ENCODE results near the gene NALCN. TPM values are rescaled to one million over a fixed set of nuclear protein-coding genes. Genes with fewer than 3 reads are reported as not detected.

NALCN gene
- total RNA-seq, 2 donors from 2014 or later: 26.9 to 28.6 TPM

- H3K27ac ChIP-seq: no peak overlapping the region
- H3K4me3 ChIP-seq: no peak overlapping the region
- ATAC-seq (ENCODE audit: insufficient number of reproducible peaks, low FRiP score, low read depth) (no peak), DNase-seq (ENCODE audit: low spot score) (no peak)
- H3K9me3 ChIP-seq: no peaks in the 10 kb centered on the region
- H3K4me1 ChIP-seq (ENCODE audit: control insufficient read depth in 1 of 2, low read depth in 2 of 2): no peaks in the 10 kb centered on the region
- H3K36me3 ChIP-seq: no peaks in the 10 kb centered on the region
- TF ChIP-seq, protein P1, sequence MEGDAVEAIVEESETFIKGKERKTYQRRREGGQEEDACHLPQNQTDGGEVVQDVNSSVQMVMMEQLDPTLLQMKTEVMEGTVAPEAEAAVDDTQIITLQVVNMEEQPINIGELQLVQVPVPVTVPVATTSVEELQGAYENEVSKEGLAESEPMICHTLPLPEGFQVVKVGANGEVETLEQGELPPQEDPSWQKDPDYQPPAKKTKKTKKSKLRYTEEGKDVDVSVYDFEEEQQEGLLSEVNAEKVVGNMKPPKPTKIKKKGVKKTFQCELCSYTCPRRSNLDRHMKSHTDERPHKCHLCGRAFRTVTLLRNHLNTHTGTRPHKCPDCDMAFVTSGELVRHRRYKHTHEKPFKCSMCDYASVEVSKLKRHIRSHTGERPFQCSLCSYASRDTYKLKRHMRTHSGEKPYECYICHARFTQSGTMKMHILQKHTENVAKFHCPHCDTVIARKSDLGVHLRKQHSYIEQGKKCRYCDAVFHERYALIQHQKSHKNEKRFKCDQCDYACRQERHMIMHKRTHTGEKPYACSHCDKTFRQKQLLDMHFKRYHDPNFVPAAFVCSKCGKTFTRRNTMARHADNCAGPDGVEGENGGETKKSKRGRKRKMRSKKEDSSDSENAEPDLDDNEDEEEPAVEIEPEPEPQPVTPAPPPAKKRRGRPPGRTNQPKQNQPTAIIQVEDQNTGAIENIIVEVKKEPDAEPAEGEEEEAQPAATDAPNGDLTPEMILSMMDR (IDR thresholded peaks at IDR 0.05): no peak
- no peaks in the 10 kb centered on the region for H3K27me3 ChIP-seq (replicated peaks; ENCODE audit: insufficient read depth)
These were observed 9.3 kb upstream of the NALCN start for GRCh38 chr13:101425623-101426022.

DNA sequence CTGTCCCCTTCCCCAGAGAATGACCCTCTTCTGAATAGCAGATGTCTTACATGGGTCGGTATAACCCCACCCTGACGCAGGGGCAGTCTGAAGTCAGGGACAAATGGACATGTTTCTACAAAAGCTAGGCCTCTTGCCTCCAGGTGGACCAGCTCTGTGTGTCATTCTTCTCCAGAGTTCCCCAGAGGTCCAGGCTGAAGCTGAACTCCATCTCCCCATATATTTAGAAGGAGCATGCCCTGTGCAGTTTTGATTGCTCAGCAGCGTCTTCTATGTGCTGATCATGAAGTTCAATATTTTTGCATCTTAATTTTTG is 8.8 kb upstream of the NALCN start:
- ATAC-seq (ENCODE audit: insufficient number of reproducible peaks, low FRiP score, low read depth) (no peak), DNase-seq (ENCODE audit: low spot score) (no peak)
- no peak overlapping the region for H3K4me3 ChIP-seq
- H3K36me3 ChIP-seq: no peaks in the 10 kb centered on the region
- TF ChIP-seq, protein P1 (IDR thresholded peaks at IDR 0.05): no peak
- H3K9me3 ChIP-seq: no peaks in the 10 kb centered on the region
- H3K27ac ChIP-seq: no peak overlapping the region
- H3K4me1 ChIP-seq (ENCODE audit: control insufficient read depth in 1 of 2, low read depth in 2 of 2): no peaks in the 10 kb centered on the region
- no peaks in the 10 kb centered on the region for H3K27me3 ChIP-seq (replicated peaks; ENCODE audit: insufficient read depth)

GRCh38 chr13:101424381-101425155 is 8.3 kb upstream of the NALCN start:
- no peaks in the 10 kb centered on the region for H3K4me1 ChIP-seq (ENCODE audit: control insufficient read depth in 1 of 2, low read depth in 2 of 2)
- H3K9me3 ChIP-seq: no peaks in the 10 kb centered on the region
- H3K27ac ChIP-seq: no peak overlapping the region
- DNase-seq (ENCODE audit: low spot score): no peak
- no peak overlapping the region for H3K4me3 ChIP-seq
- TF ChIP-seq, protein P1 (IDR thresholded peaks at IDR 0.05): no peak
- no peaks in the 10 kb centered on the region for H3K27me3 ChIP-seq (replicated peaks; ENCODE audit: insufficient read depth)
- no peak for ATAC-seq (ENCODE audit: insufficient number of reproducible peaks, low FRiP score, low read depth)
- H3K36me3 ChIP-seq: no peaks in the 10 kb centered on the region

- TF ChIP-seq, protein P1 (IDR thresholded peaks at IDR 0.05): no peak
- Histone ChIP-seq H3K27me3 (replicated peaks; ENCODE audit: insufficient read depth) (no peaks in the 10 kb centered on the region), H3K27ac (no peak overlapping the region), H3K36me3 (no peaks in the 10 kb centered on the region), H3K9me3 (no peaks in the 10 kb centered on the region), H3K4me3 (no peak overlapping the region), H3K4me1 (ENCODE audit: control insufficient read depth in 1 of 2, low read depth in 2 of 2) (no peaks in the 10 kb centered on the region)
- no peak for ATAC-seq (ENCODE audit: insufficient number of reproducible peaks, low FRiP score, low read depth)
- DNase-seq (ENCODE audit: low spot score): no peak
These were observed 7.6 kb upstream of the NALCN start for GRCh38 chr13:101423872-101424271.

- H3K27ac ChIP-seq: no peak overlapping the region
- no peaks in the 10 kb centered on the region for H3K36me3 ChIP-seq
- TF ChIP-seq, protein P1 (IDR thresholded peaks at IDR 0.05): no peak
- no peak for ATAC-seq (ENCODE audit: insufficient number of reproducible peaks, low FRiP score, low read depth)
- H3K27me3 ChIP-seq (replicated peaks; ENCODE audit: insufficient read depth): no peaks in the 10 kb centered on the region
- no peak overlapping the region for H3K4me3 ChIP-seq
- H3K9me3 ChIP-seq: no peaks in the 10 kb centered on the region
- DNase-seq (ENCODE audit: low spot score): no peak
- peaks cover 0 to 6% of the 10 kb centered on the region in 2 donors for H3K4me1 ChIP-seq (ENCODE audit: control insufficient read depth in 1 of 2, low read depth in 2 of 2)
These were observed 1.2 kb upstream of the NALCN start for GRCh38 chr13:101417501-101417900.
